Stimulated activated naive CD8-positive, alpha-beta T cell treated with anti-CD3 and anti-CD28 coated beads, Interleukin-15, Interleukin-2, amounts not matched to agents 100 ng/mL and 50 ng/mL, for 24 hours (primary cell): ENCODE measurements around the gene NGB.

ENCODE experiments used
- H3K27ac Mint-ChIP-seq: one replicate; pipeline ENCODE4 v1.8.0; 2021; ENCODE audit warnings: mild to moderate bottlenecking, mixed read lengths
- H3K27me3 Mint-ChIP-seq: one replicate; pipeline ENCODE4 v1.8.0; 2021; ENCODE audit warnings: mixed read lengths
- H3K36me3 Mint-ChIP-seq: one replicate; pipeline ENCODE4 v1.8.0; 2021; ENCODE audit warnings: low read depth, mixed read lengths
- H3K4me1 Mint-ChIP-seq: one replicate; pipeline ENCODE4 v1.8.0; 2021; ENCODE audit warnings: low read depth, mixed read lengths
- H3K4me3 Mint-ChIP-seq: one replicate; pipeline ENCODE4 v1.8.0; 2021; ENCODE audit warnings: mild to moderate bottlenecking, mixed read lengths
- H3K9me3 Mint-ChIP-seq: one replicate; pipeline ENCODE4 v1.8.0; 2021; ENCODE audit warnings: mixed read lengths

NGB gene

GRCh38 chr14:77278461-77279230, 7.6 kb upstream of the NGB start:
- Mint-ChIP-seq H3K36me3 (peaks cover 10% of the 10 kb centered on the region), H3K27ac (no peak overlapping the region), H3K27me3 (no peaks in the 10 kb centered on the region)

GRCh38 chr14:77276959-77277358, 6.0 kb upstream of the NGB start:
- peaks cover 11% of the 10 kb centered on the region for H3K27me3 Mint-ChIP-seq
- H3K27ac Mint-ChIP-seq, result no peak overlapping the region
- no peak overlapping the region for H3K4me3 Mint-ChIP-seq
- H3K9me3 Mint-ChIP-seq, result no peaks in the 10 kb centered on the region
- H3K36me3 Mint-ChIP-seq, result peaks cover 8% of the 10 kb centered on the region
- no peaks in the 10 kb centered on the region for H3K4me1 Mint-ChIP-seq

More at GRCh38 chr14:77278461-77279230, 7.6 kb upstream of the NGB start:
- no peak overlapping the region for H3K4me3 Mint-ChIP-seq
- no peaks in the 10 kb centered on the region for H3K9me3 Mint-ChIP-seq
- H3K4me1 Mint-ChIP-seq, result no peaks in the 10 kb centered on the region

DNA sequence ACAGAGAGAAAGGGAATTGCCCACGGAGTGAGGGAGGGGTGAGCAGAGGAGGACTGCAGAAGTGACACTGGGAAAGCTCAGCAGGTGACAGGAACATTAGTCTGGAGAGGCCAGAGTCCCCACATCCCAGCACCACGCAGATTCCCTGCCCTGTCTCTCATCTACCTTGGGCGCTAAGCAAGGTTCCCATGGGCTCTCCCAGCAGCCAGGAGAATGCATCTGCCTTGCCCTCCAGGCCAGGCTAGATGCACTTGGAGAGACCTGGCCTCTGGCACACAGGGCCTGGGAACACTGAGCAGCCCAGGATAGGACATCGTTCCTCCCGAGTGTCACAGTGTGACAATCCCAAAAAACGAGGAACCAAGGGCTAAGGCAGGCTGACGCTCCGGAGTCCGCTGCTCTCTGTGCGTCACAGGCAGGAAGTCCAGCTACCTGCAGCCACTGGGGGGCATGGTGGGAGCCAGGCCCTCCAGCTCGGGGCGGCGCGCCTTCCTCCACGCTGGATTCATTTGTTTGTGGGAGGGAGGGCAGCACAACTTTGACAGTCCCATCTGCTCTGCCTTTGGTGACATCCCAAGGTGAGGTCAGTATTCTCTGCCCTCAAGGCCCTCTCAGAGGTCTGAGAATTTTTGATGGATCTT, 5.4 kb upstream of the NGB start:
- no peaks in the 10 kb centered on the region for H3K4me1 Mint-ChIP-seq
- H3K36me3 Mint-ChIP-seq, result peaks cover 8% of the 10 kb centered on the region
- no peak overlapping the region for H3K4me3 Mint-ChIP-seq
- peaks cover 17% of the 10 kb centered on the region for H3K27me3 Mint-ChIP-seq
- no peak overlapping the region for H3K27ac Mint-ChIP-seq
- H3K9me3 Mint-ChIP-seq, result no peaks in the 10 kb centered on the region

- H3K4me3 Mint-ChIP-seq, result no peak overlapping the region
- peaks cover 8% of the 10 kb centered on the region for H3K36me3 Mint-ChIP-seq
- no peak overlapping the region for H3K27ac Mint-ChIP-seq
- no peaks in the 10 kb centered on the region for H3K4me1 Mint-ChIP-seq
- H3K27me3 Mint-ChIP-seq, result peaks cover 20% of the 10 kb centered on the region
- H3K9me3 Mint-ChIP-seq, result no peaks in the 10 kb centered on the region
Measured at GRCh38 chr14:77275601-77276017, 4.6 kb upstream of the NGB start.

- H3K36me3 Mint-ChIP-seq, result peaks cover 8% of the 10 kb centered on the region
- no peak overlapping the region for H3K27ac Mint-ChIP-seq
- H3K9me3 Mint-ChIP-seq, result no peaks in the 10 kb centered on the region
- no peak overlapping the region for H3K4me3 Mint-ChIP-seq
- H3K4me1 Mint-ChIP-seq, result no peaks in the 10 kb centered on the region
- H3K27me3 Mint-ChIP-seq, result peaks cover 22% of the 10 kb centered on the region
Measured at GRCh38 chr14:77275041-77275580, 4.1 kb upstream of the NGB start.

DNA sequence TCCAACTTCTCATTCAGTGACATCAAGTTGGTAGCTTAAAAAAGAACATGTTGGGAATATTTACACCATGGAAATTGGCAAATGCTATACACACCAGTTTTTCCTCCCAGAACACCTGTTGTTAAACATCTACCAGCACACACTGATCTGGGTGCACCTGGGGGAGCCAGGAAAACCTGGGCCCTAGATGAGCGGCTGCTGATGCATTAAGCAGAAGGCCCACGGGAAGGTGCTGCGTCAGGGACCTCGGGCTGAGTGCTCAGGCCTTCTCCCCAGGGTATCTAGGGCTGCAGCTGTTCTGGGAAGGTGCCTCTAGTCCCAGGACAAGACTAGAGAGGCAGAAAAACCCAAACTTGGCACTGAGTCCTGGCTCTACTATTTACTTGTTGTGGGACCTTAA, 2.8 kb upstream of the NGB start:
- Mint-ChIP-seq H3K27me3 (peaks cover 31% of the 10 kb centered on the region), H3K27ac (no peak overlapping the region), H3K4me3 (no peak overlapping the region), H3K4me1 (no peaks in the 10 kb centered on the region), H3K9me3 (no peaks in the 10 kb centered on the region), H3K36me3 (no peaks in the 10 kb centered on the region)

- Mint-ChIP-seq H3K4me3 (no peak overlapping the region), H3K36me3 (no peaks in the 10 kb centered on the region), H3K27ac (no peak overlapping the region), H3K4me1 (no peaks in the 10 kb centered on the region), H3K27me3 (peaks cover 43% of the 10 kb centered on the region), H3K9me3 (no peaks in the 10 kb centered on the region)
Measured at GRCh38 chr14:77272261-77272660, 1.3 kb upstream of the NGB start.

DNA sequence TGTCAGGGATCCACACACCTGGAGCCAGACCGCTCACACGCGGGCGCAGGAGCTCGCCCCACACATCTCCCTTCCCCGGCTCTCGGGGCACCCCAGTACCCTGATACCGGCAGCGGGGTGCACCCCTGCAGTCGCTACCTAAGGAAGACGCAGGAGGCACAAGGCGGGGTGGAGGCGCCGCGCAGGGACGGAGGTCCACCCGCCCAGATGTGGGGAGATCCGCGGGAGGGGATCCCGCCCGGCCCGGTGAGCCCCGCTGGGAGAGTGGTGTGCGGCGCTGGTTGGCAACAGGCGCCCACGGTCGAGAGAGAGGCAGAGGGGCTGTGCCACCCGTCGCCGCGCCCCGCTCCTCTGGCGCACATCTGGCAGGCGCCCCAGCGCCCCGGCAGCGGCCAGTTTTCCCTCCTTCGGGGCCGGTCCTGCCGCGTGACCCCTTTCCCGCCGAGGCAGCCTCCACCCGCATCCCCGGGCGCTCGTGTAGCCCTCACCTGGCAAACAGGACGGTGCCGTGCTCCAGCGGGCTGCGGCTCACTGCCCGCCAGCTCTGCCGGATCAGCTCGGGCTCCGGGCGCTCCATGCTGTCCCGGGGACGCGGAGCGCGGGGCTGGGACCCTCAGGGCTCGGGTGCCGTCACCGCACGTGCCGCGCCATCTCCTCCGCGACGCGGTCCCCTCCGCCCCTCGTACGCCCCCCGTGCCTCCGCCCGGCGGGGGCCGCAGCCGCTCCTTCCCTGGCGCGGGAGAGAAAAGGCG, 469 bp downstream of the NGB start:
- H3K4me1 Mint-ChIP-seq, result no peaks in the 10 kb centered on the region
- no peaks in the 10 kb centered on the region for H3K9me3 Mint-ChIP-seq
- peaks cover 43% of the 10 kb centered on the region for H3K27me3 Mint-ChIP-seq
- no peak overlapping the region for H3K4me3 Mint-ChIP-seq
- H3K36me3 Mint-ChIP-seq, result no peaks in the 10 kb centered on the region
- no peak overlapping the region for H3K27ac Mint-ChIP-seq

GRCh38 chr14:77268989-77269600, 1.9 kb downstream of the NGB start:
- Mint-ChIP-seq H3K36me3 (no peaks in the 10 kb centered on the region), H3K27me3 (peaks cover 43% of the 10 kb centered on the region), H3K4me3 (no peak overlapping the region), H3K27ac (no peak overlapping the region), H3K4me1 (no peaks in the 10 kb centered on the region), H3K9me3 (no peaks in the 10 kb centered on the region)

GRCh38 chr14:77267937-77268699, 2.9 kb downstream of the NGB start:
- no peak overlapping the region for H3K27ac Mint-ChIP-seq
- peaks cover 43% of the 10 kb centered on the region for H3K27me3 Mint-ChIP-seq
- no peaks in the 10 kb centered on the region for H3K36me3 Mint-ChIP-seq
- H3K4me3 Mint-ChIP-seq, result no peak overlapping the region
- H3K9me3 Mint-ChIP-seq, result no peaks in the 10 kb centered on the region
- H3K4me1 Mint-ChIP-seq, result no peaks in the 10 kb centered on the region

DNA sequence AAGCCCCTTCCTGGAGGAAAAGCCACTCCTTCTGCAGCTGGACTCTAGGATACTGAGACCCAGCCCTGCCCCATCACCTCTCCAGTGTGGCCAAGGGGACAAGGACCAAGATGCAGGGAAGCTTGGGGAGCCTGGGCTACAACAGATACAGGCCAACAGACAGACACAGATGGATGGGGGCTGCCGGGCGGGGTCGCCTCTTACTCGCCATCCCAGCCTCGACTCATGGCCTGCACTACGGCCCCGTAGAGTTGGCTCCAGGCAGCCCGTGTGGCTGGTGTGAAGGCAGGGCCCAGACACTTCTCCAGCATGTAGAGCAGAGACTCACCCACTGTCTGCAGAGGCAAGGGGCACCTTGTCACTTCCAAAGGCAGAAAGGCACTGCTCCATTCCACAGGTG, 4.7 kb downstream of the NGB start:
- H3K27me3 Mint-ChIP-seq, result peaks cover 29% of the 10 kb centered on the region
- no peaks in the 10 kb centered on the region for H3K9me3 Mint-ChIP-seq
- no peak overlapping the region for H3K4me3 Mint-ChIP-seq
- no peaks in the 10 kb centered on the region for H3K36me3 Mint-ChIP-seq
- no peak overlapping the region for H3K27ac Mint-ChIP-seq
- no peaks in the 10 kb centered on the region for H3K4me1 Mint-ChIP-seq

- Mint-ChIP-seq H3K36me3 (no peaks in the 10 kb centered on the region), H3K4me3 (no peak overlapping the region), H3K9me3 (no peaks in the 10 kb centered on the region), H3K27me3 (peaks cover 30% of the 10 kb centered on the region), H3K27ac (no peak overlapping the region), H3K4me1 (no peaks in the 10 kb centered on the region)
Measured at GRCh38 chr14:77265561-77266335, 5.3 kb downstream of the NGB start.

DNA sequence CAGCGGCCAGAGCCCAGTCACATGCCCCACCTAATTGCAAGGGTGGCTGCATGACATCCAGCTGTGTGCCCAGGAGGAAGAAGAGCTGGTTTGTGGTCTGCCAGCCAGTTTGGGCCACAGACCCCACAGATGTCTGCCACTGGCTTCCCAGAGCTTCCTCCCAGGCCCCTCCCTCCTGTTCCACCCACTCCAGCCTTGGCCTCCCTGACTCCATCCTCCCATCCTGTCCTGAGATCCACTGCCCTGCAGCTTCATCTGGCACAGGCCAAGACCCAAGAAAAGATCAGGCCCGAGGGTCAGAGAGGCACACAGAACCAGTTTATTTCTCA, 5.9 kb downstream of the NGB start:
- no peaks in the 10 kb centered on the region for H3K4me1 Mint-ChIP-seq
- H3K4me3 Mint-ChIP-seq, result no peak overlapping the region
- no peak overlapping the region for H3K27ac Mint-ChIP-seq
- H3K27me3 Mint-ChIP-seq, result peaks cover 28% of the 10 kb centered on the region
- no peaks in the 10 kb centered on the region for H3K36me3 Mint-ChIP-seq
- H3K9me3 Mint-ChIP-seq, result no peaks in the 10 kb centered on the region
